Measurements from ENCODE around the gene FAM156A. TPM values are rescaled to one million over a fixed set of nuclear protein-coding genes. Genes with fewer than 3 reads are reported as not detected.
"Not testable (repeated sequence)": the region's sequence is repeated elsewhere in the genome, so short reads cannot be mapped to it uniquely, and the experiment has no call there.

The FAM156A gene
- total RNA-seq, 1 experiment from 2014 or later, result 7.2 TPM

DNA sequence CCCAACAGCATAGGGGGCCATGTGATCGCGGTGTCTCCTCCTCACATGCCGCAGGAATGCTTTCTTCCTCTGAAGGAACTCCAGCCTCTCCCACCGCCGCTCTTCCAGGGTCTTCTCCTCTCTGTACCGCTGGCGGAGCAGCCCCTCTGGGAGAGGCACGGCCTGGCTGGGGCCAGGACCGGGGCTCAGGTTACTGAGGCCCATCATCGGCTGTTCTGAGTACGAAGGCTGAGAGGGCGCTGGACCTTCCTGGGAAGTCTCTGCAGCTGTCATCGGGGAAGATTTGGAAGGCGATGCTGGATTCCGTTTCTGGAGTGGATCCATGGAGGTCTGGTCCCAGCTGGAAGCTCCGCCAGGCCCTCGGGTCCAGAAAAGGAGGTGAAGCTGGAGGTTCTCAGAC is 10.1 kb downstream of the FAM156A start:
- not testable (repeated sequence) for H3K4me3 ChIP-seq (ENCODE audit: low read length); H3K9ac ChIP-seq (ENCODE audit: low read length)

DNA sequence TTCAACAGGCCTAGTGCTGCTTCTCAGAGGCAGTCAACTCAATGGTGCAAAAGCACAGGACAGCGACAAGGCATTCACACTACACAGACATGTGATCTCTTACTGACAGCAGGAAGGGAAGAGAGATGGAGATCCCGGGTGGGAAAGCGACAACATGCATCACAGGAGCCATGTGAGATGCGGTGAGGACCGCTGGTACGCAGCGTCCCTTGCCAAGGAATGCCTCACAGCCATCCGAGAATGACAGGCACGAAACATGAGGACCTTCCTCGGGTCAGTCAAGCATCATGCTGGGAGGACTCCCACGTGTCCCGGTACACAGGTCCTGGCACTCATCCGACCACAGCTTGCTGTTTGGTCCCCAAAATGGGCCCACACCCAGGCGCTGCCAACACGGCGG is 10.8 kb downstream of the FAM156A start:
- not testable (repeated sequence) for H2AFZ ChIP-seq (ENCODE audit: low read length); H4K20me1 ChIP-seq (ENCODE audit: insufficient read depth, low read depth, low read length); DNase-seq; H3K4me2 ChIP-seq (ENCODE audit: low read depth, low read length, poor library complexity, severe bottlenecking); H3K9ac ChIP-seq (ENCODE audit: low read length); H3K4me1 ChIP-seq (ENCODE audit: low read length); H3K79me2 ChIP-seq (ENCODE audit: low read length); H3K9me2 ChIP-seq (replicated peaks; ENCODE audit: insufficient read depth, low read length); H3K36me3 ChIP-seq (ENCODE audit: insufficient read depth, low read length); H3K27ac ChIP-seq (ENCODE audit: low read length); H3K9me3 ChIP-seq (ENCODE audit: low read length); H3K27me3 ChIP-seq (ENCODE audit: low read length); H3K4me3 ChIP-seq (ENCODE audit: low read length)

More for the DNA sequence above, 10.1 kb downstream of the FAM156A start:
- not testable (repeated sequence) for H3K9me2 ChIP-seq (replicated peaks; ENCODE audit: insufficient read depth, low read length); H3K27me3 ChIP-seq (ENCODE audit: low read length); H2AFZ ChIP-seq (ENCODE audit: low read length); H4K20me1 ChIP-seq (ENCODE audit: insufficient read depth, low read depth, low read length); H3K4me1 ChIP-seq (ENCODE audit: low read length); H3K79me2 ChIP-seq (ENCODE audit: low read length); H3K36me3 ChIP-seq (ENCODE audit: insufficient read depth, low read length); H3K27ac ChIP-seq (ENCODE audit: low read length); H3K9me3 ChIP-seq (ENCODE audit: low read length); H3K4me2 ChIP-seq (ENCODE audit: low read depth, low read length, poor library complexity, severe bottlenecking); DNase-seq

GRCh38 chrX:52945838-52946494 is 12.4 kb downstream of the FAM156A start:
- not testable (repeated sequence) for DNase-seq; H3K4me3 ChIP-seq (ENCODE audit: low read length); H3K9me3 ChIP-seq (ENCODE audit: low read length); H4K20me1 ChIP-seq (ENCODE audit: insufficient read depth, low read depth, low read length); H3K36me3 ChIP-seq (ENCODE audit: insufficient read depth, low read length); H3K9ac ChIP-seq (ENCODE audit: low read length); H3K27ac ChIP-seq (ENCODE audit: low read length); H3K79me2 ChIP-seq (ENCODE audit: low read length); H3K27me3 ChIP-seq (ENCODE audit: low read length); H3K9me2 ChIP-seq (replicated peaks; ENCODE audit: insufficient read depth, low read length); H3K4me2 ChIP-seq (ENCODE audit: low read depth, low read length, poor library complexity, severe bottlenecking); H2AFZ ChIP-seq (ENCODE audit: low read length); H3K4me1 ChIP-seq (ENCODE audit: low read length)

DNA sequence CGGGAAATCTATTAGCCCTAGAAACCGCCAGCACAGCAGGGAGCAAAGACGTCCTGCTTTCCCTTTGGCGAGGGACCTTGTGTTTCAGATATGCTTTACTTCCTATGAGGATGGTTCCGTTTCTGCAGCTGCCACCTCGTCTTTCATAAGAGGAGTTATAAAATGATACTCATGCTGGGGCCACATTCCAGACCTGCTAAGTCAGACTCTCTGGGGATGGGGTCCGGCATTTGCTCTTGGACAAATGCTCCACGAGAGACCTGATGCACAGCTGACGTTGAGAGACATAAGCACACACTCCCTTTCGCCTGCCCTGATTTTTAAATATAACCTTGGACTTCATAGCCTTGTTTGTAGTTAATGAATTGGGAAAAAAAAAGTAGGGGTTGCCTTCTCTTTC is 16.6 kb downstream of the FAM156A start:
- not testable (repeated sequence) for H3K4me2 ChIP-seq (ENCODE audit: low read depth, low read length, poor library complexity, severe bottlenecking); H3K9me2 ChIP-seq (replicated peaks; ENCODE audit: insufficient read depth, low read length); DNase-seq; H3K9me3 ChIP-seq (ENCODE audit: low read length); H3K27ac ChIP-seq (ENCODE audit: low read length); H3K27me3 ChIP-seq (ENCODE audit: low read length); H3K9ac ChIP-seq (ENCODE audit: low read length); H3K79me2 ChIP-seq (ENCODE audit: low read length); H3K36me3 ChIP-seq (ENCODE audit: insufficient read depth, low read length); H3K4me1 ChIP-seq (ENCODE audit: low read length); H2AFZ ChIP-seq (ENCODE audit: low read length); H3K4me3 ChIP-seq (ENCODE audit: low read length); H4K20me1 ChIP-seq (ENCODE audit: insufficient read depth, low read depth, low read length)

GRCh38 chrX:52940704-52941103 is 17.6 kb downstream of the FAM156A start:
- H2AFZ ChIP-seq (ENCODE audit: low read length); H3K79me2 ChIP-seq (ENCODE audit: low read length); H3K9me3 ChIP-seq (ENCODE audit: low read length); H3K4me2 ChIP-seq (ENCODE audit: low read depth, low read length, poor library complexity, severe bottlenecking); H3K36me3 ChIP-seq (ENCODE audit: insufficient read depth, low read length); H3K27ac ChIP-seq (ENCODE audit: low read length); H3K4me3 ChIP-seq (ENCODE audit: low read length); H3K9me2 ChIP-seq (replicated peaks; ENCODE audit: insufficient read depth, low read length); H3K4me1 ChIP-seq (ENCODE audit: low read length); DNase-seq; H3K27me3 ChIP-seq (ENCODE audit: low read length); H4K20me1 ChIP-seq (ENCODE audit: insufficient read depth, low read depth, low read length); H3K9ac ChIP-seq (ENCODE audit: low read length): not testable (repeated sequence)

DNA sequence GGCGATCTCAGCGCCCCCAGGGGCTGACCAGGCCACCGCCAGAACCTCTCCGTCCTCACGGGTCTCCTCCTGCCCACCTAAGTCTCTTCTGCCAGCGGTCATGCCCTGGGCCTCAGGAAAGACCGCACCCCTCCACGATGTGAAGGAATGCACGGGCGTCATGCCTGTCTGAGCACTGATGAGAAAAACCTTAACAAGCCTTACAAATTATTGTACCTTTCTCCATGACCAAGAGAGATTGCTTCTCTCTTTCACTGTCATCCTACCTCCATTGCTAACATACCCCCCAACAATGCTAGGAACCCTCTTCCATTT is 22.9 kb downstream of the FAM156A start:
- DNase-seq, result peak; percentile 51
- not testable (repeated sequence) for H3K9me2 ChIP-seq (replicated peaks; ENCODE audit: insufficient read depth, low read length); H3K36me3 ChIP-seq (ENCODE audit: insufficient read depth, low read length); H3K27me3 ChIP-seq (ENCODE audit: low read length); H4K20me1 ChIP-seq (ENCODE audit: insufficient read depth, low read depth, low read length); H3K9me3 ChIP-seq (ENCODE audit: low read length); H3K79me2 ChIP-seq (ENCODE audit: low read length)
- peak overlapping the region; percentile 90 for H3K27ac ChIP-seq (ENCODE audit: low read length)
- peak overlapping the region; percentile 92 for H3K9ac ChIP-seq (ENCODE audit: low read length)
- H3K4me2 ChIP-seq (ENCODE audit: low read depth, low read length, poor library complexity, severe bottlenecking), result peak overlapping the region; percentile 91
- H2AFZ ChIP-seq (ENCODE audit: low read length), result peak overlapping the region; percentile 70; the same call in 1 of the 2 replicates
- peak overlapping the region; percentile 86 for H3K4me3 ChIP-seq (ENCODE audit: low read length)
- peaks cover 17% of the 10 kb centered on the region for H3K4me1 ChIP-seq (ENCODE audit: low read length)

DNA sequence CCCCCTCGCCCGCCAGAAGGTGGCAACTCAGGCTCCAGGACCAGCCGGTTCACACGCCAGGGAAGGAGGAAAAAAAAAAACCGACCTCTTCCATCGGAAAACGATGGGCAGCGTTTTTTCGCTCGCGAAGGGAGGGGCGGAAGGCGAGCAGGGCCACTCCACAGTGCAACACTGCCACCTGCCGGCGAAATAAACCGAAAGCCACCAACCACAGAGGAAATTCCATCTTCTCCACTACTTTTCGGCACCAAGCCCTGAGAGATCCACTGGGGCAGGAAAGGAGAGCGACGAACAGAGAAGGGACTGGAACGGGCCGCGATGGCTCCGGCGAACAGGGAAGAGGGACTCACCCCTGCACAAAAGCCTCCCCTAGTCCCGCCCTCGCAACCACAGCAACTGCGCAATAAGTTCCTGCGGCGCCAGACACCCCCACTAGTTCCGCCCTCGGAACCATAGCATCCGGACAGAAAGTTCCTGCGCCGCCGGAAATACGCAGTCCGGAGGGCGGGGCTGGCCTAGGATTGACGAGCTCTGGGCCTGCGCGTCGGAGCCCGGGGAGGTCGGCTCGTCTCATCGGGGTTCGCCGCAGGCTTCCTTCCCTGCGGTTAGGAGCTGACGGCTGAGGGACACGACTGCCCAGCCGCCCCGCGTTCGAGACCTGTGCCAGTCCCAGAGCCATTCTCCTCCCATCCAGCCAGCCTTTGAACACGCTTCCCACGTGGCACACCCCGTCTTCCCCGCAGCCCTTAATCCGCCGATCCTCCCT is 23.4 kb downstream of the FAM156A start:
- Histone ChIP-seq H4K20me1 (ENCODE audit: insufficient read depth, low read depth, low read length) (no peaks in the 10 kb centered on the region), H3K9me3 (ENCODE audit: low read length) (no peaks in the 10 kb centered on the region), H3K27me3 (ENCODE audit: low read length) (no peaks in the 10 kb centered on the region), H3K79me2 (ENCODE audit: low read length) (no peaks in the 10 kb centered on the region), H3K9ac (ENCODE audit: low read length) (peak overlapping the region; percentile 92), H2AFZ (ENCODE audit: low read length) (peak overlapping the region; percentile 95), H3K9me2 (replicated peaks; ENCODE audit: insufficient read depth, low read length) (no peaks in the 10 kb centered on the region), H3K36me3 (ENCODE audit: insufficient read depth, low read length) (no peaks in the 10 kb centered on the region), H3K4me2 (ENCODE audit: low read depth, low read length, poor library complexity, severe bottlenecking) (peak overlapping the region; percentile 91), H3K27ac (ENCODE audit: low read length) (peak overlapping the region; percentile 90), H3K4me3 (ENCODE audit: low read length) (peak overlapping the region; percentile 86), H3K4me1 (ENCODE audit: low read length) (peaks cover 17% of the 10 kb centered on the region)
- DNase-seq, result peak; percentile 98

DNA sequence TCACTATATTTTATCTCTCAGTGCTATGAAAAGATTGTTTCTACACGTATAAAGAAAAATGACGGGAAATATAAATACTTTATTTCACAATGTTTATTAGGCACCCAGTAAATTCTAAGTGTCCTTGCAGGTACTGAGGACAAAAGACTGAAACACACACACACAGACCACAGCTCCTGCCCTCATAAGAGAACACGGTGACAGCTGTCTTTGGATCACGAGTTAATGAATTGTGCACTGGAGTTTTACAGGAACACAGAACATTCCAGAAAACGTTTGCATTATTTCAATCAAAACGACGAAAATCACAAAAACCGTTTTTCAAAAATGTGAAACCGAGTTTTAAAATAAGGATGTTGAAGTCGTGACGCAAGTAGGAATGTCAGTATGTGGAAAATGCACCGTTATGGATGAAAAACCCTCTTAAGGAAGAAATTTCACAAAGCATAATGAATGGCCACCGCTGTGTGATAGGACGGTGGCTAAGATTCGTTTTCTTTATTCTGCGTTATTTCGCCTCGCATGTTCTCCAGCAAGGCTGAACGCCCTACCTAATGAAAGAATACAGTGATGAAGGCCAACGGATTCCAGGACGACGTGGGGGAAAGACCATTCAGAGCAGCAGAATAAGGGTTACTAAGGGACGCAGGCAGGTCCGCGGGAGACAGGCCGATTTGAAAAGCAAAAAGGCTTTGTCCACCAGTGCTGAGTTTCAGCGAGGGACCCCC is 24.2 kb downstream of the FAM156A start:
- no peaks in the 10 kb centered on the region for H3K9me3 ChIP-seq (ENCODE audit: low read length)
- DNase-seq, result no peak
- peak overlapping the region; percentile 86 for H3K4me3 ChIP-seq (ENCODE audit: low read length)
- H3K4me1 ChIP-seq (ENCODE audit: low read length), result peaks cover 17% of the 10 kb centered on the region
- no peaks in the 10 kb centered on the region for H3K9me2 ChIP-seq (replicated peaks; ENCODE audit: insufficient read depth, low read length)
- H3K27me3 ChIP-seq (ENCODE audit: low read length), result no peaks in the 10 kb centered on the region
- peak overlapping the region; percentile 95 for H2AFZ ChIP-seq (ENCODE audit: low read length)
- no peaks in the 10 kb centered on the region for H3K79me2 ChIP-seq (ENCODE audit: low read length)
- peak overlapping the region; percentile 90 for H3K27ac ChIP-seq (ENCODE audit: low read length)
- H3K36me3 ChIP-seq (ENCODE audit: insufficient read depth, low read length), result no peaks in the 10 kb centered on the region
- H3K9ac ChIP-seq (ENCODE audit: low read length), result peak overlapping the region; percentile 92
- H3K4me2 ChIP-seq (ENCODE audit: low read depth, low read length, poor library complexity, severe bottlenecking), result peak overlapping the region; percentile 91
- H4K20me1 ChIP-seq (ENCODE audit: insufficient read depth, low read depth, low read length), result no peaks in the 10 kb centered on the region

Data from Karpas-422 (cell line).